GM12872 (cell line): ENCODE measurements around the gene HECTD2.

Experiments used
- CTCF ChIP-seq: IDR thresholded peaks from 3 replicates; pipeline ENCODE4 v1.5.1; 2011; ENCODE audit warnings: low read depth, mild to moderate bottlenecking, low read length, moderate library complexity; ENCODE audit not compliant: insufficient read depth

HECTD2 gene

GRCh38 chr10:91444211-91445182 is 34.4 kb downstream of the HECTD2 start:
- TF ChIP-seq CTCF, result no peak

- TF ChIP-seq CTCF, result no peak
These were observed 41.9 kb downstream of the HECTD2 start for GRCh38 chr10:91452063-91452462.

GRCh38 chr10:91453535-91453934 is 43.4 kb downstream of the HECTD2 start:
- no peak for TF ChIP-seq CTCF

GRCh38 chr10:91460681-91461080 is 50.5 kb downstream of the HECTD2 start:
- no peak for TF ChIP-seq CTCF

- no peak for TF ChIP-seq CTCF
These were observed 52.3 kb downstream of the HECTD2 start for GRCh38 chr10:91462423-91462822.

- TF ChIP-seq CTCF, result no peak
These were observed 54.4 kb downstream of the HECTD2 start for GRCh38 chr10:91464500-91464899.

- TF ChIP-seq CTCF, result no peak
These were observed 55.1 kb downstream of the HECTD2 start for GRCh38 chr10:91465261-91465660.
